Measurements from ENCODE around the gene CERS5.

The CERS5 gene

DNA sequence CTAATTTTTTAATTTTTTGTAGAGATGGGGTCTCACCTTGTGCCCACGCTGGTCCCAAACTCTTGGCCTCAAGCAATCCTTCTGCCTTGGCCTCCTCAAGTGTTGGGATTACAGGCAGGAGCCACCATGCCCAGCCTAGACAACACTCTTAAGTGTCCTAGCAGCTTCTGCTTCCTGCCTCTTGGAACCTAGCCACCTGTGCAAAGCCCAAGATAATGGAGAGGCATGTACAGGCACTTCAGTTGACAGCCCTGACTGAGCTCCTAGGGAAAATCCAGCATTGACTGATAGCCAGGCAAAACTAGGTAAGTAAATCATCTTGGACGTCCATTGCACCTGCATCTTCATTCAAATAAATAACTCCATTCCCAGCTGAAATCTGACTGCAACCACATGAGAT lies 39.6 kb downstream of the CERS5 start:
- DNase-seq (ENCODE audit: low read depth) = no peak

DNA sequence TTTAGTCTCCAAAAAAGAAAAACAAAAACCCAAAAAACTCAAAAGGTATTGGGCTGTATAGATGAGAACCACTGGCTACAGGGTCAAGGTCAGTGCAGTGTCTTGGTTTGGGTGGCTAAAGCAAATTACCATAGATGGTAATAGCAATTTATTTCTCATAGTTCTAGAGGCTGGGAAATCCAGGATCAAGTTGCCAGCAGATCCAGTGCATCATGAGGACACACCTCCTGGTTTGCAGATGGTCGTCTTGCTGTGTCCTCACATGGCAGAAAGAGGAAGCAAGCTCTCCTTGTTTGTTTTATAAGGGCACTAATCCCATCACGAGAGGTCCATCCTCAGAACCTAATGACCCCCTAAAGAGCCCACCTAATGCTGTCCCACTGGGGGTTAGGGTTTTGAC lies 44.0 kb downstream of the CERS5 start:
- no peak for DNase-seq (ENCODE audit: low read depth)

DNA sequence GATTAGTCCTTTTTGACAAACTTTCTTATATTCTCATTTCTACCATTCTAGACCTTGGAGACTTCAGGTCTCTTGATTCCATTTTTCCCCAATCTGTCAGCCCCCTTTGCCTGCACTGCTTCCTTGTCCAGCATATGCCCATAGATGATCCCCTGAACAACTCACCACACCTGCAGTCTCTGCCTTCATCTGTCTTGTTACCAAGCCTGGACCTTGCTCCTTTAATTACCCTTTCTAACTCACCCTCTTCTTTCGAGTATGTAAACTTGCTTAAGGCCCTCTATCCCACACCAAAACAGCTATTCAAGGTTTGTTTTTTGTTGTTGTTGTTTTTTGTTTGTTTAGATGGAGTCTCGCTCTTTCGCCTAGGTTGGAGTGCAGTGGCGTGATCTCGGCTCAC lies 45.5 kb downstream of the CERS5 start:
- no peak for DNase-seq (ENCODE audit: low read depth)

DNA sequence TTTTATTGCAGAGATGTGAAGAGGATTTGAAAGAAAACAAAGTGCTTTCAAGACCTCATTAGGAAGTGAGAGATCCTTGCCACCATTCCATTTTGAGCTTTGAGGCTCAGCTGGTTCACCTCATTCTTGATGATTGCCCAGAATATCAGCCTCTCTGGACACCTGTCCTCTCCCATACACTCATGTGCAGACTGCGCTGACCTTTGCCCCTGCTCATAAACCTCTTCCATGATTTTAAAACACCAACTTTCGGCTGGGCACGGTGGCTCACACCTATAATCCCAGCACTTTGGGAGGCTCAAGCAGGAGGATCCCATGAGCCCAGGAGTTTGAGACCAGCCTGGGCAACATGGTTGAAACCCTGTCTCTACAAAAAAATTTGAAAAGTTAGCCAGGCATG lies 46.2 kb downstream of the CERS5 start:
- no peak for DNase-seq (ENCODE audit: low read depth)

DNA sequence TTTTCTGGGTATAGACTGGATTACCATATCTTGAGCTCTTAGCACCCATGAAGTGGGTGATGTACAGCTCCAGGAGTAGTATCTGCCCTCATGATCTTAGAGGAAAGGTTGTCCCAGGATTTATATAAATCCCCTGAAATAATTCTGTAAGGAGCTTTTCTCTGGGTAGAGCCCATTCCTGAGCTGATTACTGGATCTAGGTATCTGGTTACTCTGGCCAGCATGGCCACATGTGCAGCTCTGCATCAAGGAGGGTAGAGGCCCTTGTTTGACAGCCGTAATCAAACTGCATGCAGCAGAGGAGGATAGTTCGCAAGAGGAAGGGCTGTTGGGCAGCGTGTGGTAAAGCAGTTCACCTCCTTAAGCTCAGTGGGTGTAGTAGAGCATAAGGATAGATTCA lies 46.6 kb downstream of the CERS5 start:
- no peak for DNase-seq (ENCODE audit: low read depth)

DNA sequence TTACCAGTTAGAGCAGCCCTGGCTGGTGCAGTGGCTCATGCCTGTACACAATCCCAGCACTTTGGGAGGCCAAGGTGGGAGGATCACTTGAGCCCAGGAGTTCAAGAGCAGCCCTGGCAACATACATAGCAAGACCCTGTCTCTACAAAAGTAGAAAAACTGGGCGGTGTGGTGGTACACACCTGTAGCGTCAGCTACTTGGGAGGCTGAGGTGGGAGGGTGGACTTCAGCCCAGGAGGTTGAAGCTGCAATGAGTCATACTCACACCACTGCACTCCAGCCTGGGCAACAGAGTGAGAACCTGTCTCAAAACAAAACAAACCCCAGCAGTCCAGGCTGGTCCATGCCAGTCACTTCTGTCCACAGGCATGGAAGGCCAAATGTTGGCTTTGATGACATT lies 47.8 kb downstream of the CERS5 start:
- no peak for DNase-seq (ENCODE audit: low read depth)

DNA sequence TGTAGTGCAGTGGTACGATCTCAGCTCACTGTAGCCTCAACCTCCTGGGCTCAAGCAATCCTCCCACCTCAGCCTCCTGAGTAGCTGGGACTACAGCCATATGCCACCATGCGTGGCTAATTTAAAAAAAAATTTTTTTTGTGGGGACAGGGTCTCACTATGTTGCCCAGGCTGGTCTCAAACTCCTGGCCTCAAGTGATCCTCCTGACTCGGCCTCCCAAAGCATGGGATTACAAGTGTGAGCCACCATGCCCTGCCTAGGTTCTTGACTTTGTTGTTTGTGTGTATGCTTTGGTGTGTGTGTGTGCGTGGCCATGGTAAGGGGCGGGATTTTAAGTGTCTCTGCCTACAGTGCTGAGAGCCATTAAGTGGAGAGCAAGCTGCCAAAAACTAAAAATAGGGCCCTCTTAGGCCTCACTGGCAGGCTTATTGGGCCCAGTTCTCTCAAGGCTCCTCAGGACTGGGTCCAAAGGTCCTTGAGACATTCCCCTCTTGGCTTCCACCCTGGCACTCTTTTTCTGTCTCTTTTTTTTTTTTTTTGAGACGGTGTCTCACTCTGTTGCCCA lies 50.0 kb downstream of the CERS5 start:
- no peak for DNase-seq (ENCODE audit: low read depth)

DNA sequence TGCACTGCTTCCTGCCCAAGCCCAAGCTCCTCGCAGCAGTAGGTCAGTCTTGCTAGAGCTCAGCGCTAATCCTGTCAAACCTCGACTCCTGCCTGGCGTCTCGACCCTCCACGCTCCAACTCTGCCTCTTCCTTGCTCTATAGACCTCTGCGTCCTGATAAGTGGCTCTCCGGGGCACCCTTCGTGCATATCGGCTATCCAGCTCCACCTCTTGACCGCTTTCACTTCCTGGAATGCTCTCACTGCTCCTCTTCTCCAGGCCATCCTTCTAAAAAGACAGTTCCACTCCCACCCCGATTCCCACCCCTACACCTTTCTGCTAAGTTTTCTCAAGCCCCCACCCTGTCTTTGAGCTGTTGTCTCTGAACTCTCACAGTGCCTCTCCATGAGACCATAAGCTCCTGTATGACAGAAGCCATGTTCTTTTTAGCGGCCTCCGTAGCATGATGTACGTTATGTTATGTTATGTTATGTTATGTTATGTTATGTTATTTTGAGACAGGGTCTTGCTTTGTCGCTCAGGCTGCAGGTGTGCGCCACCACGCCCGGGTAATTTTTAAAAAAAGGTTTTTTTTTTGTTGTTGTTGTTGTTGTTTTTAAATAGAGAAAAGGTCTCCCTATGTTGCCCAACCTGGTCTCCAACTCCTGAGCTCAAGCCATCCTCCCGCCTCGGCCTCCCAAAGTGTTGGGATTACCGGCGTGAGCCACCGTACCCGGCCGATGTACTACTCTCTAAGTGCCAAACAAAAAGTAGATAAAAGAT lies 54.5 kb downstream of the CERS5 start:
- no peak for DNase-seq (ENCODE audit: low read depth)

DNA sequence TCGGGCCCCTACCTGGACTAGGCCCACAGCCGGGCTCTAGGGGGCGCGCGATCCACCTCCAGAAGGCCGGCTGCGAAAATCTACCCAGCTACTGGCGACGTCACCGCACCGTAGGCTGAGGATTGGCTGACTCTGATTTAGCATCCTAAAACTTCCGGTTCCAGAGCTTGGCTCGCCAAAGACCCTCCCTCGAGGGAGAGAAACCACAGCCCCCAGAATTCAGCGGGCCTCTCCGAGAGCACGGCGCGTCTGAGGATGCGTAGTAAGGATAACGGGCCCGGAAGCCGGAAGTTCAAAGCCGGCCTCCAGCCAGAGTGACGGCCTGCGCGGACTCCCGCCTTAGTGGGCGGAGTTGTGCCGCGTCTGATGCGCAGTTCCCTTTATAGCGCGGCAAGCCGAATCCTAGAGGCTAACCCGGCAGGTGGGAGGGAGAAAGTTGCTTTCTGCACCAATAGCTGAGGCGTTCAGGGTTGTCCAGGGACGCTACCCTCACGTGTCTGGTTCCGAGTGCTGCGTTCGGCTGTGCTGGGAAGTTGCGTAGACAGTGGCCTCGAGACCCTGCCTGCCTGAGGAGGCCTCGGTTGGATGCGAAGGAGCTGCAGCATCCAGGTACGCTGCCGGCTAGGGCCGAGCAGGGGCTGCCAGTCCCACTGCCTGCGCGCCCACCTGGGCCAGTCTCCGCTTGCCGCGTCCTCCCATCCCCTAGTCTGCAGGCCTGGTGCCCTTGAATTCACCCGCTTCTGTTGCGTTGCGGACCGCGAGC lies 55.3 kb downstream of the CERS5 start, which contains the start of gene COX14:
Gene COX14 (plus strand): TSS at position 544 of the 763 bp plus-strand sequence. CDS start 7,808 bp downstream, outside the sequence.
- peak; percentile 99 for DNase-seq (ENCODE audit: low read depth)

DNA sequence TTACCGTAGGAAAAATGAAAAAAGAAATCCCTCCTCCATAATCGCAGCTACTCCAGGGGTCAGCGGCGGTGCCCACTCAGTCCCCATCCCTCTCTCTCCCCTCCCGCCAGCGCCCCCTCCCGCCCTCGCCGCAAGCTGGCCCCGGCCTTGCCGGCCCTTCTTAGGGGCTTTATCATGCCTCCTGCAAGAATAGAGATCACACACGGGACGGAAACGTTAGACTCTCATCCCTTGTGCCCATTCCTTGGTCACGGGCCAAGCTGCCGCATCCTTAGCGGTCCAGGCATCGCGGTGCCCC lies 55.8 kb downstream of the CERS5 start:
- no peak for DNase-seq (ENCODE audit: low read depth)

DNA sequence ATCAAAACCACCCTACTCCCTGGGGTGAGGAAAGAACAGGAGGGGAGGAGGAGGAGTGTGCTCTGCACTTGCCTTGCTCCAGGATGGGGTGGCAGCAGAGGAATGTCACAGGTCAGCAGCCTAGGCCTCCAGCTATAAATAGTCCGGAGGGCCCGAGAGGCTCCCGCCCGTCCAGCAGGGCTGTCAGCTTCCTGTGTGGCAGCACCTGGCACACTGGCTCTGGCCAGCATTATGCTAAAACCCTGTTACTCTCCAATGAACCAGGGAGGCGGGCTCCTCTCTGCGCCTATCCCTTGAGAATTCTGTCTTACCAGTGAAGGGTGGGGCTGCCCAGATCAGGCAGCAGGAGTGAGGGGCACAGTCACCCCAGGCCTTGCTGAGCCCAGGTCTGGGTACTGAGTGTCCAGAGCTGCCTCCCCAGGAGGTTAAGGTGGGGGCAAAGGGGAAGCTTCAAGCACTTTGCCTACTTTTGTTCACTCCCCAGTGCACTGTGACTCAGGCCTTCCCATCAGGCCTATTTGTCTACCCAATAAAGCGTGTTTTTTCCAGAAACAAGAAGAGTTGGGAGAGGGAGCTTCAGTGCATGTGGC lies 56.3 kb downstream of the CERS5 start:
- DNase-seq (ENCODE audit: low read depth) = no peak

DNA sequence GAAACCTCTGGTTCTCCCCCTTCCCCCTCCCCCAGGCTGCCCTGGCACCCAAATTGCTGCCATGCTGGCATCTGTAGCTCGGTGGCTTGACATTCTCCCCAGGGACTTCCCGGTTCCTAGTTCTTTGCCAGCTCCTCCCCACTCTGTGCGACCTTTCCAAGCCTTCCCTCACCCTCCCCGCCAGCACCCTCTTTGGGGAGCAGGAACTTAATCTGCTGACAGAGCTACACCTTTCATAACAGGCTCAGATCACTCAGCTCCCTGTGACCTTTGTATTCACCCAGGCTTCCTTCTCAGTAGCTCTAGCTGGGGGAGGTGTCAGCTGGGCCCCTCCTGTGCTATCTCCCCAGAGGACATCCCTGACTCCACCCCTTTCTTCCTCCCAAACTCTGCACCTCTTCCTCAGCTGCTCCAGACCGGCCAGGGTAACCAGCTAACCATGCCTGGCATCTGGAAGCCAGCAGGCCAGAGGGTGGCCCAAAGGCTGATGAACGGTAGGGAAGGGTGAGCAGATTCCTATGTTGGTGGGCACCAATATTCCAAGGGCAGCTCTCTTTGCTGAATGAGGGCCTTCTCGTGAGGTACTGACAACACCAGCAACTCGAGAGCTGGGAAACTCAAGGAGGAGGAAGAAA lies 56.9 kb downstream of the CERS5 start:
- DNase-seq (ENCODE audit: low read depth) = no peak

DNA sequence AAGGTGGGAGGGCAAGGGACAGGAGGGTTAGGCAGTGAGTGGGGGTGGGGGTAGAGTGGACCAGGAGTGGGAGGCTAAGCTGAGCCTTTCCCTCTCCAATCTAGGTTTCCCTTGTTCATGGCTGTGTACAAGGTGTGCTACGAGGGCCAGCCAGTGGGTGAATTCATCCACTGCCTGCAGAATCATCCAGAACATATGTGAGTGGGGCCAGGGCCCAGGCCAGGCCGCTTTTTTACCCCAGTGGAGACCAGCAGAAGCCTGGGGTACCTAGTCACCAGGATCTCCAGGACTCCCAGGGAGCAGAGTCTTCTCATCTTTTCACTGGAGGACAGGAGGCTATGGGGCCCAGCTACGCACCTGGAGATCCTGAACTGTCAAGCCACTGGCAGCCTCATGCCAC lies 57.9 kb downstream of the CERS5 start:
- no peak for DNase-seq (ENCODE audit: low read depth)

DNA sequence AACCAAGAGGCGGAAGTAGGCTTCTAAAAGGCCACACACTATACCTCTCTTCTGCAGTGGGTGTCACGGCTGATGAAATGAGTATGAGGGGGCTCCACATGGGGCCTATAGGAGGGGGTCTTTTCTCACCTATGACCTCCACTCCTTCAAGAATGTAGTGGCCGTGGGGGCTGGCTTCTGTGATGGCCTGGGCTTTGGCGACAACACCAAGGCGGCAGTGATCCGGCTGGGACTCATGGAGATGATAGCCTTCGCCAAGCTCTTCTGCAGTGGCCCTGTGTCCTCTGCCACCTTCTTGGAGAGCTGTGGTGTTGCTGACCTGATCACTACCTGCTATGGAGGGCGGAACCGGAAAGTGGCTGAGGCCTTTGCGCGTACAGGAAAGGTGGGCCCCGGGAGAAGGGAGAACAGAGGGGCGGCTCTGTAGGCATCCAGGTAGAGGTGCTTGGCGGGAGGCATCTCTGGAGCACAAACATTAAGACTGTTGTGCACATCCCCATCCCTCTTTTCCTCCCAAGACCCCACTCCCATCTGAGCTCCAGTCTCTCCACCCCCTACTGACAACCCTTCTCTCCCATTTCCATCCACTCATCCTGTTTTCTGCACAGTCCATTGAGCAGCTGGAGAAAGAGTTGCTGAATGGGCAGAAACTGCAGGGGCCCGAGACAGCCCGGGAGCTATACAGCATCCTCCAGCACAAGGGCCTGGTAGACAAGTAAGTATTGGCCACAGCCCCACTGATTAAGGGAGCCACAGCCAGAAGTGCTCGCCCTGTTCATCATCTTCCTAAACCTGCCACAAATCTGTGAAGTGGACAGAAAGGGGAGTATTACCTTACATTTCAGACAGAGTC lies 59.5 kb downstream of the CERS5 start:
- no peak for DNase-seq (ENCODE audit: low read depth)

DNA sequence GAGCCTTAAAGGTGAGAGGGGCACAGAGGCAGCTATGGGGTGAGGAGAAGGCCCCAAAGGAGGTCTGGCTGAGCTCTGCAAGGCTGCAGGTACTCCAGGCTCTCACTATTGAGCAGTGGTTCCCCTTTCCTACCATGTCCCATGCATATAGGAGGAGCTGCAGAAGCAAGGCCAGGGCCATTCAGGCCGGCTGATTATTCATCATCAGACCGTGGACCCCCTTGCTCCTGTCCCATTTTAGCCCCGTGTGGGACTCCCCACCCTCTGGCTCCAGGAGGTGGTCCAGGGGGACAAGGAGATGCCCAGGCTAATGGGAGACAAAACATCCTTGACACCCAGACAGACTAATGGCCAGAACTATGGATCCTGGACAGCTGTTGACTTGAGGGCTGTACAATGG lies 60.3 kb downstream of the CERS5 start:
- DNase-seq (ENCODE audit: low read depth) = no peak

DNA sequence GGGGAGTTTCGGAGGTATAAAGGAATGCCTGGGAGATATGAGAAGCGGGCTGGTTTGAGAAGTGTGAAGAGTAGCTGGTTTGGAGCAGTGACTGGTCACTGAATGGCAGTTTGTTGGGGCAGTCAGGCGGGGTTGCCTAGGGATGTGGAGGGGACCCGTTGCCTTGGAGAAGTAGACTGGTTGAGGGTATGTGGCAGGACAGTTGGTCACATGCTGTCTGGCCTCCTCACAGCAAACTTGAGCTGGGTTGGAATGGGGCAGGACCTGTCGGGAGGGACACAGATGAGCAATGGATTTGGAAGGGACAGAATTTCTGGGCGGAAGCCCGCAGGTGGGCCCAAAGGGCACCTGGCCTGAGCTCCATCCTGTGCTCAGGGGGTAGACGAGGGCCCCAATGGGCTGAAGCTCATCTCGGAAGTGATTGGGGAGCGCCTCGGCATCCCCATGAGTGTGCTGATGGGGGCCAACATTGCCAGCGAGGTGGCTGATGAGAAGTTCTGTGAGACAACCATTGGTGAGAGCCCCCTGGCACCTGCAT lies 61.2 kb downstream of the CERS5 start:
- no peak for DNase-seq (ENCODE audit: low read depth)

DNA sequence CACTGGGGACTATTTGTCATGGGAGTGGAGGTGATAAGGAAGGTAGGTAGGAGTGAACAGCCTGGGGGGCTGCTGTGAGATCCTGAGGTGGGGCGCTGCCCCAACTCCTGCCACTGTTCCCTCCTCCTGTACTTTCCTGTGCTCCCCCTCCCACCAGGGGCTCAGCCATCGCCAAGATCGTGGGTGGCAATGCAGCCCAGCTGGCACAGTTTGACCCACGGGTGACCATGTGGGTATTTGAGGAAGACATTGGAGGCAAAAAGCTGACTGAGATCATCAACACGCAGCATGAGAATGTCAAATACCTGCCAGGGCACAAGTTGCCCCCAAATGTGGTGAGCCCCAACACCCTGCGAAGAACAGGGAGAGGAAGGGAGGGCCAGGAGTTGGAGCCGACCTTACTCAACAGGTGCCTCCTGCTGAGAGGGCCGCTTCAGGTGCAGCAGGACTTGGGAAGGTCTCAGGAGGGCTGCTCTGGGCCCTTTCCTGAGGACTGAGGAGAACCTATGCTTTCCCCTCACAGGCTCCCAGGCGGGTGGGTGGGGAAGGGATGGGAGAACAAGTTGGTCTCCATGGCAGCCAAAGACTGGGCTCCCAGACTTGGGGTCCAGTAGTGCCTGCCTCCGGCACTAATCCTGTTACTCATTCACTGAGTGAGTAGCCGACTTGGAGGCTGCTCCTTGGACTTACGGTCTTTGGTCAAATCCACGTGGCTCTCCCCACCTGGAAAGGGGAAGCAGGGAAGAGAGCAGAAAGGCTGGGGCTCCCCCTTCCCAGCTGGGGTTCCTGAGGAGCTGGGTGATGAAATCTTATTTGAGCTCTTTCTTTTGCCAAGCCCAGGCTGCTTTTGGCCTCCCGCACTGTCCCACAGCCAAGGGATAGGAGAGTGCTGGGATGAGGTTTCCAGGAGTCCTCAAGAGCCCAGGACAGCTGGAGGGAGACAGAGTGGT lies 62.5 kb downstream of the CERS5 start:
- no peak for DNase-seq (ENCODE audit: low read depth)

DNA sequence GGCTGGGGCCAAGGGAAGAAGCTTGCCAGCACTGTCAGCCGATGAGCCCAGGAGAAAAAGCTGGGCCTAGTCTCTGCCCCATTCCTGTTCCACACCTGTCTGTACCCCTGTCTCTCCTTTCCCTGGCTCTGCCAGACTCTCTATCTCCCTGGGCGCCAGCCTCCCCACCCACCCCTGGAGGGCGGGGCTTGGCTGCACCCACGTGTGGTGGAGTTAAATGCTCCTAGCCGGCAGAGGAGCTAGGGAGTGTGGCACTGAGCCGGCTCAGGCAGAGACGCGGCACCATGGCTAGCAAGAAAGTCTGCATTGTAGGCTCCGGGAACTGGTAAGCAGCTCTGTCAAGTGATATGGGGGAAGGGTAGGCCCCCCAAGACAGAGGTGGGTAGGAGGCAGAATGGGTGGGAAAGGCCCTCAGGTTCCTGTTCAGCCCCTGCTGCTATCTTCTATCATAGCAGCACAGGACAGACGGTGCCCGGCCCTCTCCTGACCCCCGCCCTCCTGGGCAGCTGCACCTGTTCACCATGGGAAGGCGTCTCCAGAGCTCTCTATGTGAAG lies 63.3 kb downstream of the CERS5 start, which contains the start of gene GPD1:
Gene GPD1 (plus strand): TSS at position 242 of the 555 bp plus-strand sequence. CDS start 43 bp downstream, at position 285.
- DNase-seq (ENCODE audit: low read depth) = no peak

DNA sequence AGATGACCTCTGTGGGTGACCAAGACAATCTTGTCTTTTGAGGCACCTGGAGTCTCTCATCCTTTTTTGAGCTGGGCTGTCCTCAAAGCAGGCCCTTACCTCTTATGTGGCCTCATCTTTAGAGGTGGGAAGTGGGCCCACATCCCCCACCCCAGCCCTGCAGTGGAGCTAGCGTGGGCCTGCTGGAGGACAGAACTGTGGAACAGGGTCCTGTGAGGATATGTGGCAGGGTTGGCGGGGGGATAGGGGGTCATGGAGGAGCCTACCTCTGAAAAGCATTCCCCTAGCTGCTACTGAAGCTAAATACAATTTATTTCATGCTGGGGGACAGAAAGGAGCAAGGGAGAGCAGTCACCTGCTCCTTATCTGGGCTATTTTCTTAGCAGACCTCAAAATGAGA lies 63.8 kb downstream of the CERS5 start:
- DNase-seq (ENCODE audit: low read depth) = no peak
